Measurements from ENCODE around the gene CFL1. TPM values are rescaled to one million over a fixed set of nuclear protein-coding genes. Genes with fewer than 3 reads are reported as not detected.

CFL1 gene
- total and polyA plus RNA-seq, 10 of the 15 experiments (the other 5 are each of a cell fraction or from before 2014, with no cell fraction given), result 164 to 2,994 (median 1,500) TPM

DNA sequence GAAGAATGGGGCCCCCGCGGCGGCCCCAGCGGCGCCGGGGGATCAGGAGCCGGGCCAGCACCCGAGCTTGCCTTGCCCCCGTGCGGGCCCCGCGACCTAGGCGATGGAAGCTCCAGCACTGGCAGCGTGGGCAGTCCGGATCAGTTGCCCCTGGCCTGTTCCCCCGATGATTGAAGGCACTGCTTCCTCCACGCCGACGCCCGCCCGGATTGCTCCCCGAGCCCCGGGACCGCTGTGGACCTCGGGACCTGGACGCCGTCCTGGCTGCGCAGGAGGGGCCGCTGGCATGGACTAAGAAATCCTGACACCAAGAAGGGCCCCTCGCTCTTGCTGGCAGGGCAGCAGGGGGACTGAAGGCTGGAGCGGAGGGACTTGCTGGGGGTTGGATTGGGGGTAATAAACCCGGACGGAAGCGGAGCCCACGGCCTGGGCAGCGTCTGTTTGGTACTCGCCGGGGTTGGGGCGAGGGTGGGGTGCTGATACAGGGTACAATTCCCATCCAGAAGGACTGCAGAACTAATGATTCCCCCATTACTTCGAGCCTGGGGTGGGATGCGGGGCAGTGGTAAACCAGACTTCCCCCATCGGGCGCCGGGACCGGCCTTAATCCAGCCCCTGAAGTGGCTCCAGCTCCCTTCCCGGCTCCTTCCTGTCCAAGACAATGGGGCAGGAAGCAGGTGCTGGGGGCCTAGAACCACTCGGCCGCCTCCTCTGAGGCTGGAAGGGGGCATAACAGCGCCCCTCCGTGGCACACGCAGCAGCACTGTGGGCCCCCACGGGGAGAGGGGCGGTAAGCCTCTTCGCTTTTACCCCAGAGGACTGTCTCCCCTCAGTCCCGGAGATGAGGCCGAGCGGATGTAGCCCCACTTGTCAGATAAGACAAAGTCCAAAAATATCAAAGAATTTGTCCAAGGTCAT, 33.5 kb upstream of the CFL1 start:
- intact Hi-C loops (cut with micrococcal nuclease; ENCODE audit: unreplicated experiment), result loop anchor here (5.0 to 10.0 kb wide), 2 partner anchors 36 to 243 kb away; no protein-coding TSS in a partner anchor
- SMC1A ChIA-PET (ENCODE audit: uncharacterized antibody, unreplicated experiment), result interaction anchor here (1.3 to 6.7 kb wide), 9 partner anchors 9 to 276 kb away, joined by 3 to 52 read pairs (median 19); partner anchors contain the start of genes CFL1, FOSL1, MUS81 and PCNX3
- in situ Hi-C loops (cut with MboI), result no loop called here
- FAIRE-seq (no peak), DNase-seq (ENCODE audit: low read depth, low spot score) (no peak), ATAC-seq (peak; percentile 12)
- peak overlapping the region; percentile 98 for H3K4me3 ChIP-seq
- peak overlapping the region; percentile 94 for H3K9ac ChIP-seq (ENCODE audit: control insufficient read depth, insufficient read depth, low read length)
- TSS peak; percentile 82 for BruUV-seq (replicated peaks)
- RAD21 ChIA-PET (ENCODE audit: unreplicated experiment), result interaction anchor here (1.4 to 8.0 kb wide), 13 partner anchors 10 to 180 kb away, joined by 4 to 76 read pairs (median 9); partner anchors contain the start of genes CFL1, FOSL1, KAT5 and MUS81
- H3K79me2 ChIP-seq (ENCODE audit: control insufficient read depth, insufficient read depth, low read length), result peaks cover 54% of the 10 kb centered on the region
- no peak overlapping the region for H2AFZ ChIP-seq (ENCODE audit: control insufficient read depth, low read depth, low read length)
- 2% methylated on average over 56 of the region's 57 CpGs for WGBS (ENCODE audit: insufficient coverage, insufficient replicate concordance, low lambda C conversion rate, missing lambda C conversion rate)
- H3K4me1 ChIP-seq (ENCODE audit: control insufficient read depth, insufficient read depth, low read length), result peaks cover 29% of the 10 kb centered on the region
- H4K20me1 ChIP-seq (ENCODE audit: control insufficient read depth, insufficient read depth), result no peaks in the 10 kb centered on the region
- H3K36me3 ChIP-seq (ENCODE audit: control insufficient read depth in 2 of 2, insufficient read depth in 2 of 2, low read length in 1 of 2), result peaks cover 0 to under 1% of the 10 kb centered on the region in 2 experiments; a peak in 1 of 4 replicates
- H3K9me3 ChIP-seq (replicated peaks; ENCODE audit: control insufficient read depth, insufficient read depth, low read length), result no peaks in the 10 kb centered on the region
- H3K4me2 ChIP-seq (ENCODE audit: control insufficient read depth, insufficient read depth), result peak overlapping the region; percentile 99
- POLR2A ChIA-PET, result interaction anchor here (0.6 to 7.4 kb wide), 26 partner anchors 6 to 278 kb away, joined by 3 to 155 read pairs (median 4); partner anchors contain the start of genes BANF1, CFL1, EIF1AD and FOSL1
- H3K27me3 ChIP-seq (replicated peaks in 1 of 2; ENCODE audit: control insufficient read depth in 2 of 2, insufficient read depth in 2 of 2, low read length in 1 of 2), result no peaks in the 10 kb centered on the region
- CTCF ChIA-PET, result interaction anchor here (0.6 to 11.0 kb wide), 24 partner anchors 8 to 244 kb away, joined by 3 to 167 read pairs (median 4); partner anchors contain the start of genes BANF1, CFL1, EIF1AD and FOSL1
- H3K27ac ChIP-seq (ENCODE audit: control insufficient read depth, insufficient read depth), result peak overlapping the region; percentile 90
- TF ChIP-seq IKZF2 (IDR thresholded peaks at IDR 0.05) (peak; percentile 34 to 52; a peak in 1 of 4 replicates), CREB1 (IDR thresholded peaks at IDR 0.05; ENCODE audit: low read depth) (no peak), BMI1 (IDR thresholded peaks at IDR 0.05; ENCODE audit: borderline replicate concordance) (no peak), ZNF24 (IDR thresholded peaks at IDR 0.05) (peak; percentile 59), ESRRA (IDR thresholded peaks at IDR 0.05; ENCODE audit: low read length) (no peak), BACH1 (IDR thresholded peaks at IDR 0.05; ENCODE audit: borderline replicate concordance) (0 out of 2 replicates have a peak, but pooled peaks have one; percentile 28), NKRF (conservative IDR thresholded peaks at IDR 0.05) (no peak; the same call in 1 of the 2 replicates), MTA2 (IDR thresholded peaks at IDR 0.05; ENCODE audit: low read depth) (0 out of 2 replicates have a peak, but pooled peaks have one; percentile 27), TCF12 (IDR thresholded peaks at IDR 0.05; ENCODE audit: low read depth, low read length) (0 out of 2 replicates have a peak, but pooled peaks have one; percentile 9), RBBP5 (conservative IDR thresholded peaks at IDR 0.05) (no peak), HCFC1 (IDR thresholded peaks at IDR 0.05; ENCODE audit: low read length) (no peak), SMARCA5 (IDR thresholded peaks at IDR 0.05) (peak; percentile 79; the same call in 1 of the 2 replicates), PAX5 (IDR thresholded peaks at IDR 0.05; ENCODE audit: borderline replicate concordance, low read depth, low read length) (peak; percentile 31; the same call in 1 of the 2 replicates), DPF2 (IDR thresholded peaks at IDR 0.05) (0 out of 2 replicates have a peak, but pooled peaks have one; percentile 37), SMC3 (IDR thresholded peaks at IDR 0.05; ENCODE audit: borderline replicate concordance, low read length) (0 out of 2 replicates have a peak, but pooled peaks have one; percentile 14), IRF4 (IDR thresholded peaks at IDR 0.05; ENCODE audit: low read depth, low read length) (0 out of 2 replicates have a peak, but pooled peaks have one; percentile 15), NR2C2 (IDR thresholded peaks at IDR 0.05; ENCODE audit: borderline replicate concordance, control insufficient read depth, insufficient read length, low read depth) (no peak), SREBF1 (IDR thresholded peaks at IDR 0.05; ENCODE audit: low read length) (no peak), MYC (IDR thresholded peaks at IDR 0.05; ENCODE audit: insufficient read depth, insufficient read length, insufficient replicate concordance, low read length, severe bottlenecking) (peak; percentile 13), POLR2A (IDR thresholded peaks at IDR 0.05; ENCODE audit: low read depth, low read length) (peak; percentile 40; the same call in 1 of the 2 replicates), YY1 (IDR thresholded peaks at IDR 0.05; ENCODE audit: low read depth, low read length) (0 out of 2 replicates have a peak, but pooled peaks have one; percentile 39), USF1 (IDR thresholded peaks at IDR 0.05; ENCODE audit: borderline replicate concordance, extremely low read length, insufficient read depth, low read depth, low read length) (no peak)

All from GM12878 (cell line).